Neural progenitor cell (in vitro differentiated cells): ENCODE results near the gene EFNA3. TPM values are rescaled to one million over a fixed set of nuclear protein-coding genes. Genes with fewer than 3 reads are reported as not detected.

Experiments used
- DNase-seq: peaks from one replicate; pipeline ENCODE4 v3.0.0-alpha.2; 2016; ENCODE audit warnings: low spot score
- H2AFZ ChIP-seq: fragments of 200-600 bp; sonication (generic); replicated peaks from 2 replicates; pipeline ENCODE4 v1.6.1; 2016; ENCODE audit warnings: antibody characterized with exemption
- H3F3A ChIP-seq: fragments of 200-600 bp; sonication (generic); 2 replicates; pipeline ENCODE4 v1.6.1; 2016; ENCODE audit warnings: antibody characterized with exemption, low read depth
- H3K27ac ChIP-seq: fragments of 200-600 bp; sonication (generic); 2 replicates; pipeline ENCODE4 v1.5.1; 2016; ENCODE audit warnings: mild to moderate bottlenecking
- H3K27me3 ChIP-seq: fragments of 200-600 bp; sonication (generic); 2 replicates; pipeline ENCODE4 v1.6.1; 2016; ENCODE audit warnings: mild to moderate bottlenecking, moderate library complexity
- H3K36me3 ChIP-seq: fragments of 200-600 bp; sonication (generic); 2 replicates; pipeline ENCODE4 v1.5.1; 2016
- H3K4me1 ChIP-seq: fragments of 200-600 bp; sonication (generic); 2 replicates; pipeline ENCODE4 v1.6.1; 2016; ENCODE audit warnings: mixed run types
- H3K4me2 ChIP-seq: fragments of 200-600 bp; sonication (generic); 2 replicates; pipeline ENCODE4 v1.6.1; 2016
- H3K4me3 ChIP-seq: fragments of 200-600 bp; sonication (generic); 2 replicates; pipeline ENCODE4 v1.5.1; 2016
- H3K79me2 ChIP-seq: fragments of 200-600 bp; sonication (generic); 2 replicates; pipeline ENCODE4 v1.6.1; 2016; ENCODE audit warnings: low read depth
- H3K9ac ChIP-seq: fragments of 200-600 bp; sonication (generic); 2 replicates; pipeline ENCODE4 v1.6.1; 2016
- H3K9me3 ChIP-seq: fragments of 200-600 bp; sonication (generic); 2 replicates; pipeline ENCODE4 v1.5.1; 2016; ENCODE audit warnings: low read depth
- H4K20me1 ChIP-seq: fragments of 200-600 bp; sonication (generic); 2 replicates; pipeline ENCODE4 v1.6.1; 2016; ENCODE audit warnings: low read depth
- H3K27ac Mint-ChIP-seq: 3 replicates; pipeline ENCODE4 v1.8.0; 2021; ENCODE audit warnings: mixed read lengths
- H3K27me3 Mint-ChIP-seq: 2 replicates; pipeline ENCODE4 v1.8.0; 2022; ENCODE audit warnings: low read depth, mild to moderate bottlenecking, inconsistent platforms, moderate library complexity, mixed read lengths; ENCODE audit not compliant: insufficient read depth
- H3K36me3 Mint-ChIP-seq: 3 replicates; pipeline ENCODE4 v1.8.0; 2021; ENCODE audit warnings: mixed read lengths
- H3K4me1 Mint-ChIP-seq: 3 replicates; pipeline ENCODE4 v1.8.0; 2021; ENCODE audit warnings: mixed read lengths
- H3K4me3 Mint-ChIP-seq: 3 replicates; pipeline ENCODE4 v1.8.0; 2021; ENCODE audit warnings: mild to moderate bottlenecking, moderate library complexity, mixed read lengths
- H3K9me3 Mint-ChIP-seq: 3 replicates; pipeline ENCODE4 v1.8.0; 2020; ENCODE audit warnings: mixed read lengths
- CTCF ChIP-seq: fragments of 200-600 bp; sonication (generic); IDR thresholded peaks from 2 replicates; pipeline ENCODE4 v1.5.1; 2017; ENCODE audit warnings: antibody characterized with exemption, mild to moderate bottlenecking
- EZH2 ChIP-seq: fragments of 200-600 bp; sonication (generic); IDR thresholded peaks from 2 replicates; pipeline ENCODE4 v1.6.1; 2017; ENCODE audit warnings: antibody characterized with exemption, mild to moderate bottlenecking, moderate library complexity
- EZH2phosphoT487 ChIP-seq: fragments of 200-600 bp; sonication (generic); IDR thresholded peaks from 2 replicates; pipeline ENCODE4 v1.6.1; 2017; ENCODE audit warnings: antibody characterized with exemption
- total RNA-seq: library from RNA; depleted of rRNA; stranded (reverse); fragments of >200 nt; gene quantifications from 2 replicates; pipeline ENCODE4 v1.2.3, GENCODE V29; 2015; ENCODE audit warnings: low replicate concordance

EFNA3 gene
- total RNA-seq, 1 donor from 2014 or later = 4.0 TPM

GRCh38 chr1:155034318-155035208, 44.1 kb upstream of the EFNA3 start:
- Histone ChIP-seq H3K36me3 (no peaks in the 10 kb centered on the region), H3F3A (no peaks in the 10 kb centered on the region), H2AFZ (no peak overlapping the region), H3K4me1 (peaks cover 12% of the 10 kb centered on the region), H3K9me3 (no peaks in the 10 kb centered on the region), H3K4me2 (no peak overlapping the region), H3K4me3 (no peak overlapping the region), H3K9ac (no peak overlapping the region), H3K79me2 (no peaks in the 10 kb centered on the region), H4K20me1 (no peaks in the 10 kb centered on the region), H3K27ac (no peak overlapping the region), H3K27me3 (no peaks in the 10 kb centered on the region)
- H3K4me1 Mint-ChIP-seq = peaks cover 13% of the 10 kb centered on the region
- H3K9me3 Mint-ChIP-seq = no peaks in the 10 kb centered on the region
- no peak for TF ChIP-seq CTCF
- TF ChIP-seq EZH2 = no peak
- TF ChIP-seq EZH2phosphoT487 = no peak
- DNase-seq = no peak
- peak overlapping the region; percentile 80 for H3K27ac Mint-ChIP-seq
- H3K27me3 Mint-ChIP-seq = peaks cover 12% of the 10 kb centered on the region
- H3K4me3 Mint-ChIP-seq = peak overlapping the region; percentile 34
- no peaks in the 10 kb centered on the region for H3K36me3 Mint-ChIP-seq

GRCh38 chr1:155035936-155036335, 42.7 kb upstream of the EFNA3 start:
- H3K4me3 Mint-ChIP-seq = no peak overlapping the region
- H3K27me3 Mint-ChIP-seq = peaks cover 12% of the 10 kb centered on the region

GRCh38 chr1:155037043-155037442, 41.6 kb upstream of the EFNA3 start:
- TF ChIP-seq EZH2 (no peak), CTCF (no peak), EZH2phosphoT487 (no peak)

More at GRCh38 chr1:155035936-155036335, 42.7 kb upstream of the EFNA3 start:
- Histone ChIP-seq H3K9ac (no peak overlapping the region), H2AFZ (no peak overlapping the region), H3K36me3 (no peaks in the 10 kb centered on the region), H3K27me3 (no peaks in the 10 kb centered on the region), H4K20me1 (no peaks in the 10 kb centered on the region), H3K4me1 (peaks cover 12% of the 10 kb centered on the region), H3K9me3 (no peaks in the 10 kb centered on the region), H3K27ac (no peak overlapping the region), H3K4me3 (no peak overlapping the region), H3K79me2 (no peaks in the 10 kb centered on the region), H3K4me2 (no peak overlapping the region), H3F3A (no peaks in the 10 kb centered on the region)
- DNase-seq = no peak
- H3K27ac Mint-ChIP-seq = no peak overlapping the region
- peaks cover 13% of the 10 kb centered on the region for H3K4me1 Mint-ChIP-seq
- TF ChIP-seq EZH2phosphoT487 (no peak), EZH2 (no peak), CTCF (no peak)
- no peaks in the 10 kb centered on the region for H3K36me3 Mint-ChIP-seq
- no peaks in the 10 kb centered on the region for H3K9me3 Mint-ChIP-seq

More at GRCh38 chr1:155037043-155037442, 41.6 kb upstream of the EFNA3 start:
- Histone ChIP-seq H2AFZ (no peak overlapping the region), H3K9me3 (no peaks in the 10 kb centered on the region), H3K9ac (no peak overlapping the region), H3K36me3 (no peaks in the 10 kb centered on the region), H3K79me2 (no peaks in the 10 kb centered on the region), H3K4me2 (no peak overlapping the region), H3F3A (no peaks in the 10 kb centered on the region), H4K20me1 (no peaks in the 10 kb centered on the region), H3K27ac (no peak overlapping the region), H3K27me3 (no peaks in the 10 kb centered on the region), H3K4me1 (peaks cover 12% of the 10 kb centered on the region), H3K4me3 (no peak overlapping the region)
- Mint-ChIP-seq H3K27me3 (peaks cover 10% of the 10 kb centered on the region), H3K9me3 (no peaks in the 10 kb centered on the region), H3K27ac (no peak overlapping the region), H3K36me3 (no peaks in the 10 kb centered on the region), H3K4me1 (peaks cover 13% of the 10 kb centered on the region), H3K4me3 (no peak overlapping the region)
- no peak for DNase-seq
